ENCODE measurements around the gene SYT15. TPM values are rescaled to one million over a fixed set of nuclear protein-coding genes. Genes with fewer than 3 reads are reported as not detected.
A peak's percentile ranks its signal among the peaks of the same experiment; 100 is the strongest.

Gene SYT15
- total and polyA plus RNA-seq, 8 donors = 19.3 to 43.1 (median 24.9) TPM

- Histone ChIP-seq H3K9me3 (no peaks in the 10 kb centered on the region), H3K27me3 (peaks cover 0 to 32% of the 10 kb centered on the region in 2 donors), H3K4me1 (peaks cover 5 to 6% of the 10 kb centered on the region in 2 donors), H3K36me3 (no peaks in the 10 kb centered on the region), H3K27ac (peak overlapping the region; percentile 55 to 60), H3K4me3 (no peak overlapping the region)
- DNase-seq (peak in 3 of 4 donors; percentile 13 to 59 (median 32)), ATAC-seq (peak; percentile 69)
- no peak for TF ChIP-seq CTCF (IDR thresholded peaks at IDR 0.05)
- intact Hi-C loops (cut with DNase I) = no loop called here
Measured at GRCh38 chr10:46539596-46540411, 39.1 kb upstream of the SYT15 start.

- Histone ChIP-seq H3K9me3 (no peaks in the 10 kb centered on the region), H3K36me3 (no peaks in the 10 kb centered on the region), H3K4me3 (no peak overlapping the region), H3K27ac (peak overlapping the region; percentile 55 to 60), H3K4me1 (peaks cover 5 to 6% of the 10 kb centered on the region in 2 donors), H3K27me3 (peaks cover 0 to 31% of the 10 kb centered on the region in 2 donors)
- intact Hi-C loops (cut with DNase I) = no loop called here
- DNase-seq (peak in 2 of 4 donors; percentile 29 to 31), ATAC-seq (peak; percentile 5)
- TF ChIP-seq CTCF (IDR thresholded peaks at IDR 0.05) = no peak
Measured at GRCh38 chr10:46540412-46541016, 38.4 kb upstream of the SYT15 start.

- Histone ChIP-seq H3K9me3 (no peaks in the 10 kb centered on the region), H3K27ac (peak overlapping the region in 1 of 2 donors; percentile 60), H3K4me3 (peak overlapping the region; percentile 1 to 2), H3K27me3 (peaks cover 0 to 25% of the 10 kb centered on the region in 2 donors), H3K36me3 (no peaks in the 10 kb centered on the region), H3K4me1 (peaks cover 5 to 6% of the 10 kb centered on the region in 2 donors)
- intact Hi-C loops (cut with DNase I) = no loop called here
- no peak for TF ChIP-seq CTCF (IDR thresholded peaks at IDR 0.05)
- ATAC-seq (peak; percentile 34), DNase-seq (peak in 3 of 4 donors; percentile 52 to 88 (median 73))
Measured at GRCh38 chr10:46541017-46541661, 37.8 kb upstream of the SYT15 start.

- H3K27ac ChIP-seq = no peak overlapping the region
- H3K4me3 ChIP-seq = no peak overlapping the region
- no peaks in the 10 kb centered on the region for H3K36me3 ChIP-seq
- peak in 2 of 4 donors; percentile 29 to 69 for DNase-seq
- ATAC-seq = no peak
- intact Hi-C loops (cut with DNase I) = no loop called here
- peaks cover 0 to 25% of the 10 kb centered on the region in 2 donors for H3K27me3 ChIP-seq
- TF ChIP-seq CTCF (IDR thresholded peaks at IDR 0.05) = no peak
- H3K4me1 ChIP-seq = peaks cover 5 to 6% of the 10 kb centered on the region in 2 donors
- no peaks in the 10 kb centered on the region for H3K9me3 ChIP-seq
Measured at GRCh38 chr10:46541735-46542566, 37.0 kb upstream of the SYT15 start.

All from left lung (tissue), 10 donors.